ENCODE data around the gene RAPGEF6.
"Not testable (repeated sequence)": the region's sequence is repeated elsewhere in the genome, so short reads cannot be mapped to it uniquely, and the experiment has no call there.

Gene RAPGEF6

DNA sequence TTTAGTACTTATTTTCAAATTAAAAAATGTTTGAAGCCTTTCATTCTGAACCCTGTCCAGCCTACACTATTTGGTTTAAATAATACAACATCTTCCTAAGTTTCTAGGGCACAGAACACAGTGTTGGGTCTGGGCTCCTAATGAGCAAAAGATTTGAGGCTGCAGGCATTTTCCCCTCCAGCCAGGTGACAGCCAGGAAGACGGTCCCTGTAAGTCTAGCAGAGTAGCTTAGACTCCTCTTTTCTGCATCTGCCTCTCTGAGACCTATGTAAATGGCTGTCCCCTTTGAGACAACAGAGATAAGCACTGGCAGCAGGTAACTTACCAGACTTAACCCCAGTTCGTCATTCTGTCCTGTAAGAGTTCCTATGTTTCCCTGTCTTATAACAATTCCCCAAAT lies 229.4 kb downstream of the RAPGEF6 start:
- DNase-seq (ENCODE audit: low read depth): no peak
- no peak overlapping the region for H3K4me3 ChIP-seq (ENCODE audit: control insufficient read depth, low read depth, low read length)
- TF ChIP-seq, protein P1, sequence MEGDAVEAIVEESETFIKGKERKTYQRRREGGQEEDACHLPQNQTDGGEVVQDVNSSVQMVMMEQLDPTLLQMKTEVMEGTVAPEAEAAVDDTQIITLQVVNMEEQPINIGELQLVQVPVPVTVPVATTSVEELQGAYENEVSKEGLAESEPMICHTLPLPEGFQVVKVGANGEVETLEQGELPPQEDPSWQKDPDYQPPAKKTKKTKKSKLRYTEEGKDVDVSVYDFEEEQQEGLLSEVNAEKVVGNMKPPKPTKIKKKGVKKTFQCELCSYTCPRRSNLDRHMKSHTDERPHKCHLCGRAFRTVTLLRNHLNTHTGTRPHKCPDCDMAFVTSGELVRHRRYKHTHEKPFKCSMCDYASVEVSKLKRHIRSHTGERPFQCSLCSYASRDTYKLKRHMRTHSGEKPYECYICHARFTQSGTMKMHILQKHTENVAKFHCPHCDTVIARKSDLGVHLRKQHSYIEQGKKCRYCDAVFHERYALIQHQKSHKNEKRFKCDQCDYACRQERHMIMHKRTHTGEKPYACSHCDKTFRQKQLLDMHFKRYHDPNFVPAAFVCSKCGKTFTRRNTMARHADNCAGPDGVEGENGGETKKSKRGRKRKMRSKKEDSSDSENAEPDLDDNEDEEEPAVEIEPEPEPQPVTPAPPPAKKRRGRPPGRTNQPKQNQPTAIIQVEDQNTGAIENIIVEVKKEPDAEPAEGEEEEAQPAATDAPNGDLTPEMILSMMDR (conservative IDR thresholded peaks at IDR 0.05; ENCODE audit: control insufficient read depth, insufficient read depth, low read depth, low read length): no peak

DNA sequence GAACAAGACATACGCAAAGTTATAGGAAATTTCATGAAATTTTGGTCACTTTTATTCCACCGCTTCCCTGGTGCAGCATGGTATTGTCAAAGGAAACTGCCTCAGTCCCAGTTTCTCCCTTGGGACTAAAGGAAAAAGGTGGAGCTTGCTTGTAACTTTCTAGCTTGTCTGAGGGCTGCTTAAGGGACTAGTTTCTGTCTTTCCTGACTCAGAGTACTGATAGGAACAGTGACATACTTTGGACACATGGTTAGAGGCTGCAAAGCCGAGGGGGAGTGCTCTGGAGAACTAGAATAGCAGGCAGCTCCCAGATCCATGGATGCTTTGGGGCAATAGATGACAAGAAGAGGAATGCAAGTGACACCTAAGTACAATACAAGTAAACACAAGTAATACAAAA lies 234.4 kb downstream of the RAPGEF6 start:
- H3K4me3 ChIP-seq (ENCODE audit: control insufficient read depth, low read depth, low read length): no peak overlapping the region
- no peak for DNase-seq (ENCODE audit: low read depth)
- TF ChIP-seq, protein P1 (conservative IDR thresholded peaks at IDR 0.05; ENCODE audit: control insufficient read depth, insufficient read depth, low read depth, low read length): no peak

DNA sequence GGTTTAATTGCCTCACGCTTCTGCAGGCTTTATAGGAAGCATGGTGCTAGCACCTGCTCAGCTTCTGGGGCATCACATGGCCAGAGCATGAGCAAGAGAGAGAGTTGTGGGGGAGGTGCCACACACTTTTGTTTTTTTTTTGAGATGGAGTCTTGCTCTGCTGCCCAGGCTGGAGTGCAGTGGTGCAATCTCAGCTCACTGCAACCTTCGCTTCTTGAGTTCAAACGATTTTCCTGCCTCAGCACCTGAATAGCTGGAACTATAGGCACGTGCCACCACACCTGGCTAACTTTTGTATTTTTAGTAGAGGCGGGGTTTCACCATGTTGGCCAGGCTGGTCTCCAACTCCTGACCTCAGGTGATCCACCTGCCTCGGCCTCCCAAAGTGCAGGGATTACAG lies 236.0 kb downstream of the RAPGEF6 start:
- not testable (repeated sequence) for DNase-seq (ENCODE audit: low read depth); H3K4me3 ChIP-seq (ENCODE audit: control insufficient read depth, low read depth, low read length)

DNA sequence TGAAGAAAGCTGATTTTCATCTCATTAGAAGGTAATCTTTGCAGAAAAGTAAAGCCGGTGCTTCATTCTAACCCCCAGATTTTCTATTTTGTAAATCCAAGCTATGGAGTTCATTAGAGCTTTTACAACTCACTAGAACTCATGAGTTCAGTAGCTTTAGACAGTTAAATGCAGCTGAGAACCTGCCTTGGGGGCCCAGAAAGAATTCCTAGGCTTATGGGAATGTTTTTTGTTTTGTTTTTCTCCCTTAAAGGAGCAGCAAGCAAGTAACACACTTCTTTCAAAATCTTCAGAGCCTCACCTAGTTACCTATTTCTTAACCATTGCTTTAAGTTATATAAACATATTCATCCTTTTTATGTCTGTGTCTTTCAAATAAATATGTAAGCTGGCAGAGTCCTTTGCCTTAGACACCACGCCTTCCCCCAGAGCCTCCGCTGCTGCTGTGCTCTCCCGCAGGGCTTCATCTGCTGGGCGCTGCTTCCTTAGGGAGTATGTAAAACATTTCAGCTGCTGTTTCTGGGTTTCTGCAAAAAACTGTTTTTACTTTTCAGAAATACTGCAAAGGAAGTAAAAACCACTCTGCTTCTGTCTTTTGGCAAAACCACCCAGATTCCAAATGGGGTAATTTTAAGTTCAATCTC lies 238.3 kb downstream of the RAPGEF6 start:
- H3K4me3 ChIP-seq (ENCODE audit: control insufficient read depth, low read depth, low read length): no peak overlapping the region
- TF ChIP-seq, protein P1 (conservative IDR thresholded peaks at IDR 0.05; ENCODE audit: control insufficient read depth, insufficient read depth, low read depth, low read length): no peak
- no peak for DNase-seq (ENCODE audit: low read depth)

DNA sequence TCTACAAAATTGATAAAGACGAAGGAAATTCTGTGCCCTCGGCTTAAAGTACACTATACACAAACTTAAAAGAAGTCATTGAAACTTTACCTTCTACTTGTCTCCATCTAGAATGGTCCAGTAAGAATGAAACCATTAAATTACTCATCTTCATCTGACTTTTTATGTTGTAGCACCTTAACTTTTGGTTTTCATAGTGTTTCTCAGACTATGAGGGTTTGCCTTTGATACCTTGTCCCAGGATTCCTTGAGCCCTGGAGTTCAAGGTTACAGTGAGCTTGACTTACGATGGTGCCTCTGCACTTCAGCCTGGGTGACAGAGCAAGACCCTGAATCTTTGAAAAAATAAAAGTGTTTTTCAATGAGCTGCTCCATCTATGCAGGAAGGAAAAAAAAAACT lies 239.0 kb downstream of the RAPGEF6 start:
- DNase-seq (ENCODE audit: low read depth): no peak
- H3K4me3 ChIP-seq (ENCODE audit: control insufficient read depth, low read depth, low read length): no peak overlapping the region

DNA sequence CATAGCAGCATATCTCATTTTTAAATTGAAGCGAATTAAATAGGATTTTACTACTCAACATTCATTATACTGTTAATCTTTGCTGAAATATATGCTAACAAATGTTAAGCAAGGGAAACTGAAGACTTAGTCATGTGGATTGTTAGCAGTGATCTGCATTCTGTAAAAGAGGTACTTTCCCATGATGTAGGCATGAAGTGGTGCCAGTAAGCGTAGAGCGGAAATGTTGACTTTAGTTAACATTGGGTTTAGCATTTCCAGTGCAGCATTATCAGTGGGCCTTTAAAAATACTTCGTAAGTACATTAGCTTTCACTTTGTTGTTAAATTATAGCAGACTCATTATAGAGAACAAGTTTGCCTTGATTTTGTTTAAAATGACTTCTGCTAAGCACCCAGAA lies 240.9 kb downstream of the RAPGEF6 start:
- DNase-seq (ENCODE audit: low read depth): peak; percentile 50
- TF ChIP-seq, protein P1 (conservative IDR thresholded peaks at IDR 0.05; ENCODE audit: control insufficient read depth, insufficient read depth, low read depth, low read length): no peak
- H3K4me3 ChIP-seq (ENCODE audit: control insufficient read depth, low read depth, low read length): no peak overlapping the region

More for the DNA sequence above, 239.0 kb downstream of the RAPGEF6 start:
- TF ChIP-seq, protein P1 (conservative IDR thresholded peaks at IDR 0.05; ENCODE audit: control insufficient read depth, insufficient read depth, low read depth, low read length): no peak

DNA sequence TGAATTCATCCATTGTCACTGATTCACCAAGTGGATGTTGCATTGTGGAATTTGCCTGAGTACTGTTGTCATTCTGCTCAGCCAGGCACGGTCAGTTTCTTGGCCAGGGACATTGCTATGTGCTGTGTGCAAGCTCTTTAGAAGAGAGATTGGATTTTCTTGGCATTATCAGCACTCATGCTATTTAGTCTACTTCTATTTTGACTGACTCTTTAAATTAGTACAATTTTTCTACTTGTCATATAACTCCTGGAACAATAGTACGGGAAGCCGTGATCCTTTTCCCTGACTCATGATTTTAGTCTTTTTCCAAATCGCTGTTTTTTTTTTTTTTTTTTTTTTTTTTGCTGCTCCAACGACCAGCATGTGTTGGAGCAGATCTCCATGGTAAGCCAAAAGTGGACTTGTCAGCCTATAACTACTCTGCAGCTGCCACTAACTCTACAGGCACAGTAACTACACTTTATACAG lies 241.5 kb downstream of the RAPGEF6 start:
- TF ChIP-seq, protein P1 (conservative IDR thresholded peaks at IDR 0.05; ENCODE audit: control insufficient read depth, insufficient read depth, low read depth, low read length): no peak
- no peak overlapping the region for H3K4me3 ChIP-seq (ENCODE audit: control insufficient read depth, low read depth, low read length)
- peak; percentile 38 for DNase-seq (ENCODE audit: low read depth)

Measured in fibroblast of mammary gland (primary cell).